AG10803 (cell line): ENCODE data around the gene ZNF746.

Source experiments
- DNase-seq: peaks from one replicate; pipeline ENCODE4 v3.0.0; 2010; ENCODE audit warnings: low read depth
- H3K4me3 ChIP-seq: 2 replicates; pipeline ENCODE4 v1.5.1; 2011; ENCODE audit warnings: mild to moderate bottlenecking, low read length, control low read depth
- CTCF ChIP-seq: conservative IDR thresholded peaks from 2 replicates; pipeline ENCODE4 v1.5.1; 2011; ENCODE audit warnings: mild to moderate bottlenecking, low read length, control low read depth, inconsistent platforms

ZNF746 gene

GRCh38 chr7:149459201-149459539, 38.4 kb downstream of the ZNF746 start:
- H3K4me3 ChIP-seq: peak overlapping the region; percentile 61
- TF ChIP-seq CTCF: no peak
- no peak for DNase-seq

GRCh38 chr7:149458235-149458634, 39.4 kb downstream of the ZNF746 start:
- peak overlapping the region; percentile 26 for H3K4me3 ChIP-seq
- TF ChIP-seq CTCF: no peak
- DNase-seq: no peak

- no peak for DNase-seq
- TF ChIP-seq CTCF: no peak
- H3K4me3 ChIP-seq: no peak overlapping the region
Measured at GRCh38 chr7:149457766-149458165, 39.8 kb downstream of the ZNF746 start.

- no peak overlapping the region for H3K4me3 ChIP-seq
- no peak for TF ChIP-seq CTCF
- no peak for DNase-seq
Measured at GRCh38 chr7:149456506-149457421, 40.8 kb downstream of the ZNF746 start.

- no peak for TF ChIP-seq CTCF
- DNase-seq: no peak
- no peak overlapping the region for H3K4me3 ChIP-seq
Measured at GRCh38 chr7:149455175-149455950, 42.2 kb downstream of the ZNF746 start.

GRCh38 chr7:149454750-149455149, 42.9 kb downstream of the ZNF746 start:
- DNase-seq: no peak
- H3K4me3 ChIP-seq: no peak overlapping the region
- TF ChIP-seq CTCF: no peak

GRCh38 chr7:149454006-149454405, 43.6 kb downstream of the ZNF746 start:
- TF ChIP-seq CTCF: no peak
- no peak overlapping the region for H3K4me3 ChIP-seq
- DNase-seq: no peak
